K562 (cell line): ENCODE data around the gene ANGPTL1. TPM values are rescaled to one million over a fixed set of nuclear protein-coding genes. Genes with fewer than 3 reads are reported as not detected.

Experiments used
- CGGBP1 ChIP-seq: fragments of 250-450 bp; sonication (Bioruptor Pico); IDR thresholded peaks from 2 replicates; pipeline ENCODE4 v1.9.0; 2021; ENCODE audit warnings: mild to moderate bottlenecking
- ETV1 ChIP-seq: fragments of 450-650 bp; conservative IDR thresholded peaks from 2 replicates; pipeline ENCODE4 v1.6.1; 2016; ENCODE audit warnings: missing genetic modification characterization, control low read depth, low read depth, missing compliant biosample characterization
- KDM1A ChIP-seq, 2 experiments: fragments of 450-650 bp; IDR thresholded peaks; 2 replicates each; pipeline ENCODE4 v1.6.1; 2016; ENCODE audit warnings: mild to moderate bottlenecking in 2 of 2
- MED1 ChIP-seq: sonication (generic); formaldehyde crosslinking; IDR thresholded peaks from 2 replicates; pipeline ENCODE4 v1.8.1; 2023; ENCODE audit warnings: missing genetic modification reagents, borderline replicate concordance
- PBX2 ChIP-seq, 2 experiments: IDR thresholded peaks in 1 of 2; conservative IDR thresholded peaks in 1 of 2; 2 replicates each; pipeline ENCODE4 v1.6.1; 2016; ENCODE audit warnings: low read depth in 2 of 2, mild to moderate bottlenecking in 1 of 2, missing compliant biosample characterization in 1 of 2, missing genetic modification characterization in 1 of 2, moderate library complexity in 1 of 2
- PPARD ChIP-seq: fragments of 250-450 bp; sonication (Bioruptor Pico); IDR thresholded peaks from 2 replicates; pipeline ENCODE4 v1.8.0; 2022; ENCODE audit warnings: inconsistent platforms, mild to moderate bottlenecking, moderate library complexity
- SMARCB1 ChIP-seq: IDR thresholded peaks from 2 replicates; pipeline ENCODE4 v1.6.1; 2011; ENCODE audit warnings: improper control_type of control experiment, low read depth; ENCODE audit not compliant: insufficient read length
- TCF7 ChIP-seq: sonication (generic); IDR thresholded peaks from 2 replicates; pipeline ENCODE4 v1.6.1; 2016; ENCODE audit warnings: antibody characterized with exemption, borderline replicate concordance
- TRIM25 ChIP-seq: fragments of 450-650 bp; IDR thresholded peaks from 2 replicates; pipeline ENCODE4 v1.7.0; 2016; ENCODE audit warnings: borderline replicate concordance
- ZBTB12 ChIP-seq: fragments of 250-450 bp; sonication (Bioruptor Pico); IDR thresholded peaks from 2 replicates; pipeline ENCODE4 v1.4.0; 2020
- ZBTB43 ChIP-seq: sonication (generic); formaldehyde crosslinking; IDR thresholded peaks from 2 replicates; pipeline ENCODE4 v1.8.0; 2023; ENCODE audit warnings: mild to moderate bottlenecking, missing genetic modification reagents
- ZNF224 ChIP-seq: sonication (generic); formaldehyde crosslinking; IDR thresholded peaks from 2 replicates; pipeline ENCODE4 v1.8.0; 2022; ENCODE audit warnings: mild to moderate bottlenecking, missing genetic modification reagents
- ZNF3 ChIP-seq: fragments of 250-450 bp; sonication (Bioruptor Pico); IDR thresholded peaks from 2 replicates; pipeline ENCODE4 v1.5.0; 2021; ENCODE audit warnings: mild to moderate bottlenecking, moderate library complexity
- ZNF384 ChIP-seq: IDR thresholded peaks from 2 replicates; pipeline ENCODE4 v1.6.1; 2012; ENCODE audit warnings: low read depth, low read length, improper control_type of control experiment
- ZNF609 ChIP-seq: sonication (generic); formaldehyde crosslinking; IDR thresholded peaks from 2 replicates; pipeline ENCODE4 v1.8.1; 2023; ENCODE audit warnings: missing genetic modification reagents, mild to moderate bottlenecking, borderline replicate concordance
- ZSCAN29 ChIP-seq: fragments of 450-650 bp; IDR thresholded peaks from 2 replicates; pipeline ENCODE4 v1.6.1; 2017
- polyA plus RNA-seq, 8 experiments: library from polyadenylated mRNA; depleted of rRNA in 4 of 8; stranded (reverse) in 5 of 8; unstranded in 3 of 8; fragments of >200 nt; fragmentation: Nextera tagmentation in 2 of 8; fragmentation: Illumina TruSeq in 1 of 8; extraction: Ambion mirVana in 2 of 8; extraction: Trizol in 1 of 8; gene quantifications; 2 replicates each; pipeline versions ENCODE4 v1.2.1 to v1.2.3, GENCODE V29; 2011 to 2014; ENCODE audit warnings: inconsistent platforms in 1 of 8, missing spikeins in 1 of 8
- total RNA-seq, 7 experiments: library from RNA; depleted of rRNA in 6 of 7; stranded (reverse); fragments of >200 nt in 6 of 7; fragmentation: Illumina TruSeq in 2 of 7; extraction: Trizol in 2 of 7; gene quantifications; 2 replicates each; pipeline versions ENCODE4 v1.2.1 to v1.2.3, GENCODE V29; 2011 to 2021; ENCODE audit warnings: low replicate concordance in 1 of 7

The ANGPTL1 gene
- total and polyA plus RNA-seq, 9 of the 15 experiments (the other 6 are each of a cell fraction or from before 2014, with no cell fraction given) = 0.04 to 0.06 TPM; not detected in 7

- TF ChIP-seq ZBTB12 = 0 out of 2 replicates have a peak, but pooled peaks have one; percentile 18
- TF ChIP-seq SMARCB1 = no peak
- TF ChIP-seq MED1 (CRISPR knock-in tag) = no peak
- no peak for TF ChIP-seq PBX2 (CRISPR knock-in tag; IDR thresholded peaks at IDR 0.05; ENCODE audit: low read depth)
- TF ChIP-seq PBX2 (tag; conservative IDR thresholded peaks at IDR 0.05; ENCODE audit: low read depth) = peak; percentile 77
- TF ChIP-seq KDM1A (IDR thresholded peaks at IDR 0.05) = no peak
- no peak for TF ChIP-seq TRIM25
- no peak for TF ChIP-seq ZNF609 (CRISPR knock-in tag)
- no peak for TF ChIP-seq ZNF224
- TF ChIP-seq ZNF3 = no peak
- no peak for TF ChIP-seq PPARD
- TF ChIP-seq ZBTB43 (CRISPR knock-in tag) = no peak
- no peak for TF ChIP-seq ZSCAN29
- TF ChIP-seq ZNF384 = no peak
- TF ChIP-seq ETV1 (tag) = 0 out of 2 replicates have a peak, but pooled peaks have one; percentile 18
- TF ChIP-seq CGGBP1 (CRISPR knock-in tag) = no peak
- TF ChIP-seq TCF7 = no peak
These were observed 3.2 kb downstream of the ANGPTL1 start (continued) for GRCh38 chr1:178867670-178868069.
